Hematopoietic multipotent progenitor cell treated with erythropoietin and hydrocortisone succinate and interleukin-3 and kit ligand, for 6 days (in vitro differentiated cells): ENCODE measurements around the gene HLA-DQA2.
"Not testable (repeated sequence)": the region's sequence is repeated elsewhere in the genome, so short reads cannot be mapped to it uniquely, and the experiment has no call there.

ENCODE experiments used
- DNase-seq: peaks from one replicate; pipeline ENCODE4 v3.0.0-alpha.2; 2015

The HLA-DQA2 gene

DNA sequence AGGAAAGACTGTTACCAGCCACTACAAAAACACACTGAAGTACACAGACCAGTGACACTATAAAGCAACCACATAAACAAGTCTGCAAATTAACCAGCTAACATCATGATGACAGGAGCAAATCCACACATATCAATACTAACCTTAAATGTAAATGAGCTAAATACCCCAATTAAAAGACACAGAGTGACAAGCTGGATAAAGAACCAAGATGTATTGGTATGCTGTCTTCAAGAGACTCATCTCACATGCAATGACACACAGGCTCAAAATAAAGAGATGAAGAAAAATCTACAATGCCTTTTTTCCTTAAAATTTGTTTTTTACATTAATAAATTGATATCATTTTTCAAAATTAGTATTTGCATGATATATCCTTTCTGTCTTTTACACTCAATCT, 41.7 kb downstream of the HLA-DQA2 start:
- DNase-seq, result not testable (repeated sequence)

DNA sequence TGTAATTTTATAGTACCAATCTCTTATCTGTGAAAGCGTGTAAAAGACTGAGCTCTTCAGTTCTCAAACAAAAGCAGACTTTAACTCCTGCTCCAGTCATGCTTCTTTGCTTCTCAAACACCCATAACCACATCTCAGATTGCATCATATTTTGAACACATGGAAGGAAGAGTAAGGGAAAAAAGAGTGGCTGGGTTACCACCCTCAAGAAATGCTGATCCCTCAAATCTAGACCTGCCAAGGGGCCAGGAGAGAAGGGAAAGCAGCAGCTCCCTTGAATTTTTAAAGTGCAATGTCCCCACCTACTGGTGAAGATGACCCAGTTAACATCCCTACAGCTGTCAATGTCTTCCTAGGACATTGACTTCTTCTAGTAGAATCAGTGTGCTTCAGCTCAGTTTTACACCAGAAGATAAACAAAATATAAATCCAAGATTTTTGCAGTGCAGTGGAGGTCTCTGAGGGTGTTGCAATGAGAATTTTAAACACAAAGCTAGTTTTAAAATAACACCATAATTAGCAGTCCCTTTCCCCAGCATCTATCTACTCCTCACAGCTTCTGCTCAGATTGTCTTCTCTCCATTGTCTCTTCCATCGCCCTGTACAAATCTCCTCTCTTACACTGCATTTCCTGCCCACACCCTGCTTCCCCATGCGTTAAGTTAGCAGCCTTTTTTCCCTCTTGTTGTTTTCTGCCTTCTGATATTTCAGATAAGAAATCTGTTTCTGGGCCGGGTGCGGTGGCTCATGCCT, 44.8 kb downstream of the HLA-DQA2 start:
- DNase-seq, result peak; percentile 76

DNA sequence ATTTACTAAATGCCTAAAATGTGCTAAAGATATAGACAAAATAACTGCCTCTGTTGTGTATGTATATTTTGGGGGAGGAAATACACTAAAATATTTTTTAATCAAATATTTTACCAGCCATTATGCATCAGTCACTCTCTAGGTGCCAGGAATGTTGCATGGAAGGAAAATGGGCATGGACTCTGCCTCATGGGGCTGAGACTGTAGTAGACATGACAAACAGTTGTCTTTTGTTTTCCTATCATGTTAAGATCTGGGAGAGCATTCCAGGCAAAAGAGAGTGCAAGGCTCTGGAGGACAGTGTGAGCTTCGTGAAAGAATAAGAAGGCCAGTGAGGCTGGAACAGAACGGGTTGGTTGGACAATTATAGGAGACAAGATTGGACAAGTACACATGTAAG, 49.1 kb downstream of the HLA-DQA2 start:
- no peak for DNase-seq

DNA sequence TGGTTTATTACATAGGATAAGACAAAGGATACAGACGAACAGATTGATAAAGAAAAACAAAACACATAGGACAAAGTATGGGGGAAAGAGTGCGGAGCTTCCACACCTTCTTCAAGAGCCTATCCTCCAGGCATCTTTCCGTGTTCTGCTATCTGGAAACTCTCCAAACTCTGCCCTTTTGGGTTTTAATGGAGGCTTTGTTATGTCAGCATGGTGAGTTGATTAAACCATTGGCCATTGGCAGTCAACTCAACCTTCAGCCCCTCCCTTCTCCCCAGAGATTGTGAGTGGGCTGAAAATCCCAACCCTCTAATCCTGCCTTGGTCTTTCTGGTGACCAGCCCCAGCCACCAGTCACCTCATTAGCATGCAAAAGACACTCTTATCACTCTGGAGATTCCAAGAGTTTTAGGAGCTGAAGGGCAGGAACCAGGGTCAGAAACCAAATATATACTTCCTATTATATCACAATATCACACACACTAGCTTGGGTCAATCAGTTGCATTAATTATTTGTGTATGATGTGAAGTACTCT, 51.8 kb downstream of the HLA-DQA2 start:
- DNase-seq, result no peak

DNA sequence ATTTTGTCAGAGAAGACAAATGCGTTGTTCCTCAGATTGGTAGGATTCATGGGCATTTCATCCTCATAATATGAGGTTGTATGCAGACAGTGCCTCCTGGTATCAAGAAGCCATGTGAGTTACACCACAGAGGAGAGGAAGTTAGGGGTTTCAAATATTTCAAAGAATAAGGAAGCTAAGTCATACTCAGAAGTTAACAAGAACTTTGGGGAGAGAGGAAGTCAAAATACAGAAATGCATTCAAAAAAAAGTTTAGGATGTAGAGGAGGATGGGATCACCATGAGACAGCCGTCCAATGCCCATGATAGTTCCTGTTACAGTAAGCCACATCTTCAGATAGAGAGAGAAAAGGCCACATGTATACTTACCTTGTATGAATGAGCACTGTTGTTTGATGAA, 53.3 kb downstream of the HLA-DQA2 start:
- DNase-seq, result peak; percentile 55
